ENCODE results near the gene ATG7.

GRCh38 chr3:11410564-11410963, 138.4 kb downstream of the ATG7 start:
- TF ChIP-seq POLR2A (IDR thresholded peaks at IDR 0.05; ENCODE audit: low read depth, low read length), result no peak
- no peak for TF ChIP-seq POLR2AphosphoS5 (IDR thresholded peaks at IDR 0.05; ENCODE audit: low read depth, low read length)
- no peak for TF ChIP-seq TAF1 (IDR thresholded peaks at IDR 0.05; ENCODE audit: borderline replicate concordance, low read depth, low read length)

All from GM12892 (cell line).